H1 (cell line): ENCODE measurements around the gene FUT2. TPM values are rescaled to one million over a fixed set of nuclear protein-coding genes. Genes with fewer than 3 reads are reported as not detected.

Source experiments
- CTCF ChIA-PET: fragments of 300-600 bp; sonication (Branson Sonifier 250); formaldehyde crosslinking; loops from one replicate; lab custom pipeline; 2021; ENCODE audit not compliant: partially characterized antibody; lab: Charles Lee
- POLR2A ChIA-PET: fragments of 300-600 bp; sonication (Branson Sonifier 250); formaldehyde crosslinking; loops from one replicate; lab custom pipeline; 2021; ENCODE audit warnings: inconsistent platforms; ENCODE audit not compliant: partially characterized antibody; lab: Charles Lee
- DNase-seq, 2 experiments: peaks; one replicate each; pipeline versions ENCODE4 v3.0.0 to v3.0.0-alpha.2; 2010 to 2022; ENCODE audit warnings: low spot score in 2 of 2, low read depth in 1 of 2, mixed read lengths in 1 of 2
- FAIRE-seq: peaks from 2 replicates; lab custom pipeline; 2011; peaks lifted over from hg19 to GRCh38; lab: Jason Lieb, UNC
- H2AFZ ChIP-seq: 2 replicates; pipeline ENCODE4 v1.8.1; 2012; ENCODE audit warnings: low read length, inconsistent platforms
- H2AK5ac ChIP-seq: 2 replicates; pipeline ENCODE4 v1.6.1; 2013; ENCODE audit warnings: low read depth, low read length
- H2BK120ac ChIP-seq: replicated peaks from 2 replicates; pipeline ENCODE3; 2013; ENCODE audit warnings: low read depth, low read length, inconsistent platforms
- H2BK12ac ChIP-seq: 2 replicates; pipeline ENCODE4 v1.6.1; 2013; ENCODE audit warnings: low read depth, low read length
- H2BK15ac ChIP-seq: 2 replicates; pipeline ENCODE4 v1.6.1; 2013; ENCODE audit warnings: low read length
- H2BK20ac ChIP-seq: 2 replicates; pipeline ENCODE4 v1.6.1; 2013; ENCODE audit warnings: low read length
- H2BK5ac ChIP-seq: 2 replicates; pipeline ENCODE4 v1.6.1; 2013; ENCODE audit warnings: low read depth, low read length
- H3K14ac ChIP-seq: 2 replicates; pipeline ENCODE4 v1.6.1; 2013; ENCODE audit warnings: inconsistent platforms; ENCODE audit not compliant: insufficient read length
- H3K18ac ChIP-seq: 2 replicates; pipeline ENCODE4 v1.6.1; 2013; ENCODE audit warnings: low read length; ENCODE audit errors: extremely low read depth
- H3K23ac ChIP-seq: 2 replicates; pipeline ENCODE4 v1.6.1; 2013; ENCODE audit warnings: inconsistent platforms; ENCODE audit not compliant: insufficient read length
- H3K23me2 ChIP-seq: 2 replicates; pipeline ENCODE4 v1.6.1; 2013; ENCODE audit warnings: low read depth, low read length
- H3K27ac ChIP-seq: 2 replicates; pipeline ENCODE4 v1.6.1; 2011; ENCODE audit warnings: low read depth, low read length, inconsistent platforms
- H3K27me3 ChIP-seq, 4 experiments: replicated peaks in 1 of 4; 1 replicate in 1 of 4; 2 replicates in 3 of 4; pipeline versions ENCODE4 v1.6.1 to v1.8.1; 2011 to 2013; ENCODE audit warnings: low read length in 3 of 4, mild to moderate bottlenecking in 3 of 4, inconsistent platforms in 2 of 4, mixed read lengths in 2 of 4, moderate library complexity in 1 of 4; ENCODE audit not compliant: control insufficient read depth in 3 of 4, insufficient read depth in 3 of 4; ENCODE audit errors: extremely low read depth in 1 of 4
- H3K36me3 ChIP-seq, 4 experiments: 2 replicates each; pipeline versions ENCODE4 v1.6.1 to v1.8.1; 2011 to 2013; ENCODE audit warnings: mild to moderate bottlenecking in 4 of 4, low read length in 3 of 4, moderate library complexity in 2 of 4, control low read depth in 1 of 4, inconsistent platforms in 1 of 4; ENCODE audit not compliant: insufficient read depth in 4 of 4, control insufficient read depth in 2 of 4
- H3K4ac ChIP-seq: replicated peaks from 2 replicates; pipeline ENCODE3; 2013; ENCODE audit warnings: low read length, low read depth, mixed read lengths, inconsistent platforms; ENCODE audit not compliant: insufficient read length
- H3K4me1 ChIP-seq, 4 experiments: replicated peaks in 1 of 4; 1 replicate in 1 of 4; 2 replicates in 3 of 4; pipeline versions ENCODE4 v1.6.1 to v1.8.1; 2011 to 2013; ENCODE audit warnings: low read length in 3 of 4, inconsistent platforms in 2 of 4, mixed read lengths in 1 of 4; ENCODE audit not compliant: insufficient read depth in 4 of 4, control insufficient read depth in 3 of 4
- H3K4me2 ChIP-seq, 2 experiments: 2 replicates each; pipeline versions ENCODE4 v1.6.1 to v1.8.1; 2011 to 2013; ENCODE audit warnings: low read depth in 2 of 2, low read length in 2 of 2, control low read depth in 1 of 2, inconsistent platforms in 1 of 2, mild to moderate bottlenecking in 1 of 2; ENCODE audit not compliant: insufficient read depth in 1 of 2
- H3K4me3 ChIP-seq, 4 experiments: fragments of 200-600, 300-600 bp in 1 of 4; sonication (generic), shearing (Covaris generic), sonication (Bioruptor Twin) in 1 of 4; 2 replicates each; pipeline versions ENCODE4 v1.5.1 to v1.8.1; 2011 to 2016; ENCODE audit warnings: low read length in 4 of 4, low read depth in 3 of 4, control low read depth in 2 of 4, inconsistent platforms in 2 of 4, mild to moderate bottlenecking in 2 of 4, mixed read lengths in 1 of 4, moderate library complexity in 1 of 4; ENCODE audit not compliant: insufficient read depth in 2 of 4; ENCODE audit errors: extremely low read depth in 1 of 4
- H3K56ac ChIP-seq: replicated peaks from 2 replicates; pipeline ENCODE3; 2013; ENCODE audit warnings: low read depth, mild to moderate bottlenecking, mixed read lengths, low read length, inconsistent platforms; ENCODE audit not compliant: insufficient read length
- H3K79me1 ChIP-seq: 2 replicates; pipeline ENCODE4 v1.6.1; 2013; ENCODE audit warnings: low read depth, low read length, control low read depth
- H3K79me2 ChIP-seq, 2 experiments: 2 replicates each; pipeline versions ENCODE4 v1.6.1 to v1.8.1; 2012 to 2013; ENCODE audit warnings: low read length in 2 of 2, mild to moderate bottlenecking in 2 of 2, inconsistent platforms in 1 of 2; ENCODE audit not compliant: insufficient read depth in 2 of 2, control insufficient read depth in 1 of 2
- H3K9ac ChIP-seq, 4 experiments: replicated peaks in 1 of 4; 1 replicate in 1 of 4; 2 replicates in 3 of 4; pipeline versions ENCODE4 v1.6.1 to v1.8.1; 2011 to 2013; ENCODE audit warnings: low read depth in 3 of 4, low read length in 3 of 4, control low read depth in 2 of 4, mild to moderate bottlenecking in 2 of 4, moderate library complexity in 2 of 4, inconsistent platforms in 1 of 4; ENCODE audit errors: extremely low read depth in 1 of 4
- H3K9me3 ChIP-seq, 2 experiments: 2 replicates each; pipeline versions ENCODE4 v1.6.1 to v1.8.1; 2012 to 2013; ENCODE audit warnings: mild to moderate bottlenecking in 2 of 2, moderate library complexity in 2 of 2, control low read depth in 1 of 2, inconsistent platforms in 1 of 2, low read depth in 1 of 2, low read length in 1 of 2, mixed read lengths in 1 of 2; ENCODE audit not compliant: insufficient read depth in 2 of 2
- H4K20me1 ChIP-seq, 2 experiments: replicated peaks in 1 of 2; 2 replicates each; pipeline versions ENCODE3 to v1.8.1; 2011 to 2013; ENCODE audit warnings: inconsistent platforms in 2 of 2, low read length in 2 of 2, mild to moderate bottlenecking in 1 of 2; ENCODE audit not compliant: insufficient read depth in 2 of 2, control insufficient read depth in 1 of 2
- H4K5ac ChIP-seq: 2 replicates; pipeline ENCODE4 v1.6.1; 2013; ENCODE audit warnings: low read length, low read depth, mixed read lengths, inconsistent platforms; ENCODE audit not compliant: insufficient read length
- H4K8ac ChIP-seq: 2 replicates; pipeline ENCODE4 v1.8.0; 2013; ENCODE audit warnings: mild to moderate bottlenecking, moderate library complexity, low read length, inconsistent platforms; ENCODE audit not compliant: insufficient read depth; ENCODE audit errors: extremely low read depth
- H4K91ac ChIP-seq: replicated peaks from 2 replicates; pipeline ENCODE3; 2013; ENCODE audit warnings: low read length, mixed read lengths, inconsistent platforms; ENCODE audit not compliant: insufficient read length
- CREB1 ChIP-seq: IDR thresholded peaks from 2 replicates; pipeline ENCODE4 v1.6.1; 2012; ENCODE audit warnings: inconsistent platforms
- E2F6 ChIP-seq: IDR thresholded peaks from 2 replicates; pipeline ENCODE4 v1.6.1; 2012; ENCODE audit warnings: inconsistent platforms
- KDM5A ChIP-seq: fragments of 200-600 bp; IDR thresholded peaks from 2 replicates; pipeline ENCODE4 v1.7.1; 2012; ENCODE audit warnings: mild to moderate bottlenecking, low read length, inconsistent platforms, mixed read lengths
- POLR2A ChIP-seq, 2 experiments: IDR thresholded peaks; 1 replicate in 1 of 2; 2 replicates in 1 of 2; pipeline ENCODE4 v1.6.1; 2011; ENCODE audit warnings: low read depth in 2 of 2, low read length in 2 of 2, mild to moderate bottlenecking in 2 of 2; ENCODE audit errors: control extremely low read depth in 1 of 2
- SP2 ChIP-seq: IDR thresholded peaks from 2 replicates; pipeline ENCODE4 v1.6.1; 2012; ENCODE audit warnings: mild to moderate bottlenecking, low read length, inconsistent platforms
- TAF1 ChIP-seq: IDR thresholded peaks from 2 replicates; pipeline ENCODE4 v1.6.1; 2011; ENCODE audit warnings: mild to moderate bottlenecking, low read depth, low read length
- WGBS, 2 experiments: shearing (Covaris generic) in 1 of 2; methylation state at CpG; one replicate each; pipeline versions ENCODE4 v1.1.6 to v1.1.7; 2013 to 2015; ENCODE audit warnings: low lambda C conversion rate in 2 of 2, mixed read lengths in 2 of 2, inconsistent platforms in 1 of 2, low coverage in 1 of 2, missing lambda C conversion rate in 1 of 2; ENCODE audit not compliant: insufficient replicate concordance in 2 of 2, insufficient coverage in 1 of 2, insufficient read length in 1 of 2; ENCODE audit errors: extremely low coverage in 1 of 2, missing lambda C conversion rate in 1 of 2; 5-methylcytosine and 5-hydroxymethylcytosine counted together
- polyA plus RNA-seq, 7 experiments: library from polyadenylated mRNA; depleted of rRNA in 3 of 7; stranded (reverse) in 5 of 7; unstranded in 2 of 7; fragments of >200 nt in 5 of 7; fragments of 200-250 nt in 2 of 7; gene quantifications; 1 replicate in 5 of 7; 2 replicates in 1 of 7; 4 replicates in 1 of 7; pipeline versions ENCODE4 v1.2.1 to v1.2.3, GENCODE V29; 2011 to 2013; ENCODE audit warnings: missing spikeins in 2 of 7, mixed read lengths in 2 of 7
- total RNA-seq: library from RNA; stranded (reverse); fragmentation: NEBNext Ultra II Directional; extraction: Animal tissue kit (Norgen Biotek cat#: 25700); gene quantifications from 2 replicates; pipeline ENCODE4 v1.2.1, GENCODE V29; 2021

FUT2 gene
- total and polyA plus RNA-seq, 2 of the 8 experiments (the other 6 are each of a cell fraction or from before 2014, with no cell fraction given), result 5.0 to 5.6 TPM

GRCh38 chr19:48722196-48722708 is 26.5 kb downstream of the FUT2 start:
- no peak for FAIRE-seq
- Histone ChIP-seq H3K79me2 (no peaks in the 10 kb centered on the region), H2BK20ac (no peak overlapping the region), H3K23me2 (peaks cover 2% of the 10 kb centered on the region; the same call in 1 of the 2 replicates), H3K4me3 (no peak overlapping the region), H3K4me1 (peaks cover 0 to 19% (median 8%) of the 10 kb centered on the region in 4 experiments; a peak in 6 of 7 replicates), H2BK12ac (no peak overlapping the region), H3K18ac (no peak overlapping the region), H2BK15ac (no peak overlapping the region), H2AK5ac (no peak overlapping the region), H3K56ac (no peak overlapping the region), H3K23ac (no peak overlapping the region), H3K27me3 (no peaks in the 10 kb centered on the region), H3K27ac (no peak overlapping the region), H3K79me1 (no peaks in the 10 kb centered on the region), H3K9ac (no peak overlapping the region), H4K20me1 (no peaks in the 10 kb centered on the region), H3K9me3 (no peaks in the 10 kb centered on the region), H4K91ac (no peak overlapping the region), H3K4me2 (no peak overlapping the region), H2BK120ac (no peak overlapping the region), H4K5ac (no peak overlapping the region), H2AFZ (no peak overlapping the region), H3K4ac (no peak overlapping the region), H3K14ac (no peak overlapping the region), H4K8ac (no peak overlapping the region), H2BK5ac (no peak overlapping the region), H3K36me3 (no peaks in the 10 kb centered on the region)
- 89% methylated on average over 9 of the region's 11 CpGs; no CpG with 5 or more reads in 1 of the 2 experiments for WGBS, 2 experiments
- POLR2A ChIA-PET, result interaction anchor here (1.0 kb wide), 1 partner anchor 19 kb away, joined by 3 read pairs; no protein-coding TSS in a partner anchor
- TF ChIP-seq POLR2A (IDR thresholded peaks at IDR 0.05; ENCODE audit: control extremely low read depth in 1 of 2, low read depth in 2 of 2, low read length in 2 of 2) (no peak), TAF1 (no peak), KDM5A (no peak), SP2 (no peak), E2F6 (no peak), CREB1 (no peak)
- DNase-seq, result no peak
- CTCF ChIA-PET, result interaction anchor here (0.8 kb wide), 1 partner anchor 15 kb away, joined by 3 read pairs; no protein-coding TSS in a partner anchor
